C4-2B (cell line): ENCODE measurements around the gene FOXF1.

Experiments used
- CTCF ChIP-seq: fragments of 450-650 bp; conservative IDR thresholded peaks from 2 replicates; pipeline ENCODE4 v1.5.1; 2017; ENCODE audit warnings: mild to moderate bottlenecking
- ZFX ChIP-seq: fragments of 450-650 bp; IDR thresholded peaks from 2 replicates; pipeline ENCODE4 v1.6.1; 2017

GRCh38 chr16:86471896-86472295 is 38.4 kb upstream of the FOXF1 start:
- TF ChIP-seq CTCF (no peak), ZFX (no peak)
